B cell (primary cell): ENCODE results near the gene ARHGAP6. TPM values are rescaled to one million over a fixed set of nuclear protein-coding genes. Genes with fewer than 3 reads are reported as not detected.

ENCODE experiments used
- ATAC-seq: fragments of 200-7000 bp; cut with Tn5 transposase; one replicate; pipeline ENCODE4 v1.10.0; 2021; ENCODE audit warnings: low read depth, mild to moderate bottlenecking, moderate number of reproducible peaks, moderate library complexity
- CTCF ChIA-PET: fragments of 350-600 bp; sonication (Branson Sonifier 250); formaldehyde crosslinking; loops from one replicate; lab custom pipeline; 2021; ENCODE audit warnings: antibody characterized with exemption, inconsistent platforms; lab: Charles Lee
- POLR2A ChIA-PET: fragments of 350-600 bp; sonication (Branson Sonifier 250); formaldehyde crosslinking; loops from one replicate; lab custom pipeline; 2021; ENCODE audit warnings: antibody characterized with exemption; lab: Charles Lee
- DNase-seq: peaks from one replicate; pipeline ENCODE4 v3.0.0; 2013
- H2AFZ ChIP-seq: 2 replicates; pipeline ENCODE4 v1.6.1; 2012; ENCODE audit warnings: mild to moderate bottlenecking, low read depth, low read length; ENCODE audit not compliant: insufficient read depth, poor library complexity, severe bottlenecking
- H3K27ac ChIP-seq, 2 donors: 1 replicate in 1 of 2; 2 replicates in 1 of 2; pipeline ENCODE4 v1.5.1; 2012 to 2013; ENCODE audit warnings: low read length in 2 of 2, mild to moderate bottlenecking in 2 of 2, moderate library complexity in 1 of 2
- H3K27me3 ChIP-seq, 4 experiments: fragments of 200-600 bp in 1 of 4; sonication (generic) in 1 of 4; replicated peaks in 1 of 4; 1 replicate in 2 of 4; 2 replicates in 2 of 4; pipeline versions ENCODE4 v1.6.1 to v1.7.0; 2013 to 2016; ENCODE audit warnings: low read length in 3 of 4, mild to moderate bottlenecking in 2 of 4, mixed read lengths in 1 of 4, moderate library complexity in 1 of 4; ENCODE audit not compliant: insufficient read depth in 4 of 4, control insufficient read depth in 3 of 4; ENCODE audit errors: control extremely low read depth in 1 of 4
- H3K36me3 ChIP-seq, 2 experiments: replicated peaks in 1 of 2; 1 replicate in 1 of 2; 2 replicates in 1 of 2; pipeline versions ENCODE4 v1.6.1 to v1.7.1; 2013; ENCODE audit warnings: low read length in 1 of 2; ENCODE audit not compliant: insufficient read depth in 2 of 2, control insufficient read depth in 1 of 2; ENCODE audit errors: control extremely low read depth in 1 of 2, extremely low read depth in 1 of 2
- H3K4me1 ChIP-seq, 2 donors: fragments of 200-600 bp in 1 of 2; sonication (generic) in 1 of 2; 1 replicate in 1 of 2; 2 replicates in 1 of 2; pipeline versions ENCODE4 v1.5.1 to v1.6.1; 2013 to 2017; ENCODE audit warnings: low read length in 2 of 2; ENCODE audit not compliant: control insufficient read depth in 2 of 2, insufficient read depth in 2 of 2
- H3K4me2 ChIP-seq: replicated peaks from 2 replicates; pipeline ENCODE3; 2012; ENCODE audit warnings: mild to moderate bottlenecking, low read depth, low read length; ENCODE audit not compliant: poor library complexity, severe bottlenecking
- H3K4me3 ChIP-seq, 5 experiments: fragments of 200-600 bp in 1 of 5; sonication (generic) in 1 of 5; 1 replicate in 3 of 5; 2 replicates in 2 of 5; pipeline versions ENCODE4 v1.5.1 to v1.7.0; 2011 to 2016; ENCODE audit warnings: low read length in 4 of 5, mild to moderate bottlenecking in 4 of 5, low read depth in 2 of 5, control low read depth in 1 of 5, moderate library complexity in 1 of 5; ENCODE audit not compliant: insufficient read depth in 1 of 5; ENCODE audit errors: control extremely low read depth in 1 of 5, extremely low read depth in 1 of 5
- H3K79me2 ChIP-seq: fragments of 200-600 bp; sonication (generic); one replicate; pipeline ENCODE4 v1.6.0; 2016; ENCODE audit warnings: low read length; ENCODE audit not compliant: control insufficient read depth, insufficient read depth
- H3K9ac ChIP-seq: fragments of 200-600 bp; sonication (generic); 2 replicates; pipeline ENCODE4 v1.6.1; 2017; ENCODE audit warnings: mild to moderate bottlenecking, low read length, moderate library complexity
- H3K9me3 ChIP-seq, 3 donors: one replicate each; pipeline versions ENCODE4 v1.6.1 to v1.7.1; 2013; ENCODE audit warnings: low read length in 2 of 3; ENCODE audit not compliant: control insufficient read depth in 2 of 3, insufficient read depth in 1 of 3; ENCODE audit errors: control extremely low read depth in 1 of 3
- H4K20me1 ChIP-seq: 2 replicates; pipeline ENCODE4 v1.6.0; 2012; ENCODE audit warnings: mild to moderate bottlenecking, low read length; ENCODE audit not compliant: insufficient read depth, control insufficient read depth, poor library complexity, severe bottlenecking
- H3K27ac Mint-ChIP-seq: one replicate; pipeline ENCODE4 v1.8.0; 2021; ENCODE audit warnings: mixed read lengths
- H3K27me3 Mint-ChIP-seq: one replicate; pipeline ENCODE4 v1.8.0; 2021; ENCODE audit warnings: mixed read lengths
- H3K4me1 Mint-ChIP-seq: one replicate; pipeline ENCODE4 v1.8.0; 2021; ENCODE audit warnings: mixed read lengths
- H3K4me3 Mint-ChIP-seq: one replicate; pipeline ENCODE4 v1.8.0; 2021; ENCODE audit warnings: mixed read lengths
- H3K9me3 Mint-ChIP-seq: one replicate; pipeline ENCODE4 v1.8.0; 2022; ENCODE audit warnings: mixed read lengths; ENCODE audit not compliant: insufficient read depth
- CTCF ChIP-seq: fragments of 200-600 bp; IDR thresholded peaks from one replicate; pipeline ENCODE4 v1.8.0; 2022; ENCODE audit warnings: antibody characterized with exemption, mild to moderate bottlenecking
- EZH2 ChIP-seq: IDR thresholded peaks from 2 replicates; pipeline ENCODE4 v1.6.1; 2012; ENCODE audit warnings: borderline replicate concordance, low read depth, mild to moderate bottlenecking, moderate library complexity, low read length; ENCODE audit not compliant: insufficient read depth, poor library complexity, severe bottlenecking
- intact Hi-C: fragments of 100-400 bp; cut with micrococcal nuclease; formaldehyde crosslinking; loops from one replicate; pipeline ENCODE4 v1.10.0; 2022
- polyA plus RNA-seq: library from polyadenylated mRNA; depleted of rRNA; stranded (reverse); fragments of >200 nt; gene quantifications from 2 replicates; pipeline ENCODE4 v1.2.3, GENCODE V29; 2012
- total RNA-seq, 2 donors: library from RNA; stranded (reverse); fragments of 120-200 nt in 1 of 2; gene quantifications; 1 replicate in 1 of 2; 2 replicates in 1 of 2; pipeline versions ENCODE4 v1.2.3 to v1.2.4, GENCODE V29; 2013 to 2022

The ARHGAP6 gene
- total and polyA plus RNA-seq, 2 donors (not counting 1 experiment from before 2014, with no cell fraction given), result 1.6 to 2.6 TPM

DNA sequence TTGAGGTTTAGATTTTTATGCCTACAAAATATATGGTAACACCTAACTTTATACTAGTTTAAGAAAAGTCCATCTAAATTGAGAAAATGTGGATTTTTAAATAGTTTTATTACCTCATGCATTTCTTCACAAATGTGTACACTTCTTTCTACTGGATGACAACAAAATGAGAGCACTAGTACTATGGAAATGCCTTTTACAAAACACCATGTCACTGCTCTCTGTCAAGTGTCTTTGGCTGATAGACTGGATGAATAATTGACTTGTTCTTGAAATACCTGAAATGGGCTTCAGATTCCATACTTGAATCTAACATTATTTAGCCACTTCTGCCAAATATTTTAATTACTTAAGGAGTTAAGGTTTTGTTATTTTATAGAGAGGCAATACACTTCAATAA, 323.0 kb downstream of the ARHGAP6 start:
- H3K4me1 ChIP-seq, result peaks cover 18 to 24% of the 10 kb centered on the region in 2 donors
- no peak overlapping the region for H3K4me2 ChIP-seq
- peaks cover 0 to 5% (median 0%) of the 10 kb centered on the region in 3 donors for H3K9me3 ChIP-seq
- peaks cover 46% of the 10 kb centered on the region for H3K4me1 Mint-ChIP-seq
- peak overlapping the region; percentile 90 to 95 for H3K27ac ChIP-seq
- no peaks in the 10 kb centered on the region for H3K27me3 Mint-ChIP-seq
- POLR2A ChIA-PET, result interaction anchor here (1.8 kb wide), 1 partner anchor 20 kb away, joined by 4 read pairs; no protein-coding TSS in a partner anchor
- peak overlapping the region; percentile 72 for H3K27ac Mint-ChIP-seq
- no peak overlapping the region for H3K4me3 Mint-ChIP-seq
- H3K27me3 ChIP-seq, result no peaks in the 10 kb centered on the region
- no peaks in the 10 kb centered on the region for H3K79me2 ChIP-seq
- TF ChIP-seq EZH2, result no peak
- TF ChIP-seq CTCF, result no peak
- no peak overlapping the region for H2AFZ ChIP-seq
- CTCF ChIA-PET, result no interaction called here
- H3K4me3 ChIP-seq, result no peak overlapping the region
- no peaks in the 10 kb centered on the region for H3K9me3 Mint-ChIP-seq
- no peaks in the 10 kb centered on the region for H4K20me1 ChIP-seq
- intact Hi-C loops, result loop anchor here (1.0 to 5.0 kb wide), 3 partner anchors 8 to 35 kb away; no protein-coding TSS in a partner anchor
- no peak for ATAC-seq
- no peak for DNase-seq
- no peaks in the 10 kb centered on the region for H3K36me3 ChIP-seq
- no peak overlapping the region for H3K9ac ChIP-seq
